NCI-H345 treated with DMSO at 0.1 percent for 48 hours (cell line): Measurements from ENCODE around the gene SMG1.

Experiments
- DNase-seq: peaks from one replicate; lab custom pipeline; 2025; ENCODE audit not compliant: unreplicated experiment; lab: John Stamatoyannopoulos, UW

The SMG1 gene

GRCh38 chr16:18855196-18855595 is 71.0 kb downstream of the SMG1 start:
- DNase-seq = no peak

- DNase-seq = no peak
Measured at GRCh38 chr16:18853694-18854093, 72.5 kb downstream of the SMG1 start.

- DNase-seq = no peak
Measured at GRCh38 chr16:18852647-18853046, 73.6 kb downstream of the SMG1 start.

DNA sequence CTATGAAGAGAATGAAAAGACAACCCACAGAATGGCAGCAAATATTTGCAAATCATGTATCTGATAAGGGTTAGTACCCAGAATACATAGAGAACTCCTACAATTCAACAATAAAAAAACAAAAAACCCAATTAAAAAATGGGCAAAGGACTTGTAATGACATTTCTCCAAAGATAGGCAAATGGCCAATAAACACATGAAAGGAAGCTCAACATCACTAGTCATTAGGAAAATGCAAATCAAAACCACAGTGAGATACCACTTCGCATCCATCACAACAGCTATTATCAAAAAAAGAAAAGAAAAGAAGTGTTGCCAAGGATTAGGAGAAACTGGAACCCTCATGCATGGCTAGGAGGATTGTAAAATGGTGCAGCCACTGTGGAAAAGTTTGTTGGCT is 79.8 kb downstream of the SMG1 start:
- DNase-seq = no peak

- no peak for DNase-seq
Measured at GRCh38 chr16:18842565-18842964, 83.6 kb downstream of the SMG1 start.

DNA sequence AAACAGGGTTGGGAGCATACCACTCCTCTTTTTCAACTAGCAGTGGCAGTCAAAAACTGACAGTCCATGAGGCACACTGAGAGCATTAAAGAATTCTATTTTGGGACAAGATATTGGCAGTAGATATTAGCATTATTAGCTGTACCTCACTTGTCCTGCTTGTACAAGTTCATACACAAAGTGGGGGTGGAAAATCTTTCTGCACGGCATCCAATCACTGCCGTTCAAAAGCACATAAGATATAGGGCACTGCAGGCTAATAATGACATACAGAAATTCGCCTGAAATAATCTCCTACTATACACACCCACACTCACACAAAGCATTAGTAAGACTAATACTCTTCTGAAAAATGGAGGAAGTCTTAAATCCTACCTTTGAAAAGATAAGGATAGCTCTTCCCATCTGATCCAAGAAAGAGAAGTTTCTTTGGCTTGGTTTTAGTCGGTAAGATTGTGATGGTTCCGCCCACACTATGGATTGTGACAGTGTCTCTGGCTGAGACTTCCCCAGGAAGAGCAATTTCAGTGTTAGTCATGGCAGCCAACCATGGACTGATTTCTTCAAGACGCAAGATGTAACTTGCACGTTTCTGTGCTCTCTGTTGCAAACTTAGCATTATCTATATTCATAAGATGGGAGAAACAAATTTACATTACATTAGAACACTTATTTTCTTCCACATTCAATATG is 84.2 kb downstream of the SMG1 start:
- no peak for DNase-seq

DNA sequence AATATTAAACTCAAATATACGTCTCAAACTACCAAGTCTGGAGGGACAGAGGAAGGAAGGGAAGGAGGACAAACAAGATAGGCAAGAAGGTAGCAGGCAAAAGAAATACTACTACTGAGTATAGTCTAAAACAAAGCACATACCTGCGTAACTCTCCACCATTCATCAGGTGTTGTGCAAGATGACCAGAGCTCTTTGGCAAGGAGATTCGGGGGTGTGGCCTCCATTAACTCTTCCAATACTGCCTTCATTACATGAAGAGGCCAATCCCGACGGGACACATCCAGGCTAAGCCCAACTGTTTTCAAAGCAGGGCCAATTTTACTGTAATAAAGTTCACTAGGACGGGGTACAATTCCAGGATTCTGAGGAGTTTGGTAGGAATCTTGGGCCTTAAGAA is 86.7 kb downstream of the SMG1 start:
- DNase-seq = no peak

DNA sequence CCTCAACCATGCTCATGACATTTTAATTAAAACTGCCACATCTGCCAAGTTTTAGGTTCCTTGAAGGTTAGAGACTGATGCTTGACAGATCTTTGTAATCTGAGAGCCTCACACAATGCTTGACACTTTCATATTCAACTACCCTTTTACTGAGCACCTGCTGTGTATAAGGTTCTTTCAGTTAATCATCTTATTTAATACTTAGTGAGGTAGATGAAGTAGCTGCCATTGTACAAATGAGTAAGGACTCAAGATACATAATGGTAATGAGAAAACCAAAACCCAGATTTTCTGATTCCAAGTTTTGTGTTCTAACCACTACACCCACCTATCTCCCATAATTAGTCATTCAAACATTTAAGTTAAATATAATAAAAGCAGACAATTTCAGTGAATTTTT is 89.5 kb downstream of the SMG1 start:
- no peak for DNase-seq

GRCh38 chr16:18834864-18835263 is 91.3 kb downstream of the SMG1 start:
- DNase-seq = no peak

DNA sequence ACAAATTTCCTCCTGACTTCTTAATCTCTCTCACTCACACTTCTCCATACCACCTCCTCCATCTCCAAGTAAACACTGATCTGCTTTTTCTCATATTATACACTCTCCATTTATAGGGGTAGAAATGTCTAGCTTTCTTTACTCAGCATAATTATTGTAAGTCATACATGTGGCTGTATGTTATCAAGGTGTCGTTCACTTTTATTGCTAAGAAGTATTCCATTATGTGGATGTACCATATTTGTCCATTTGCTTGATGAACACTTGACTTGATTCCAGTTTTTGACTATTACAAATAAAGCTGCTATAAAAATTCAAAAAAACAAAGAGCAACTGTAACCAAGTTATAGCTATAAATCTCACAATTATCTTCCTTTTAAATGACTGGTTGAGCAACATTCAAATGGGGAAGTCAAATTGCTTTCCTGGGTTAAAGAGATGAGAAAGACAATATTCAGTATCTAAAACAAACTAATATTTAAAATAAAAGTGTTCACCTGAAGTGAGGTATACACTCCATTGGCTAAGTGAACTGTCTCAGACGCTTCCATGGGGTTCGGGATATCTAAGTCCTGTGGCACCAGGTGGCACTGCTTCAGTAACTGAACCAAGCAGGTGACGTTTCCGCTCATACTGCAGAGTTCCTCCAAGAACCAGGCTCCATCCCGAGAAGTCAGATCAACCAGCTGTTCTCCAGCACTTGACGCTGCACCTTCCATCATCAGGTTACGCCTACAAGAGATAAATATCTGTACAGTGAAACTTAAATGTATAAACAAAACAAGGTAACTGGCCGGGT is 92.3 kb downstream of the SMG1 start:
- no peak for DNase-seq

- DNase-seq = no peak
Measured at GRCh38 chr16:18832613-18833012, 93.6 kb downstream of the SMG1 start.

- DNase-seq = no peak
Measured at GRCh38 chr16:18832006-18832405, 94.2 kb downstream of the SMG1 start.

GRCh38 chr16:18829251-18829650 is 97.0 kb downstream of the SMG1 start:
- DNase-seq = no peak

DNA sequence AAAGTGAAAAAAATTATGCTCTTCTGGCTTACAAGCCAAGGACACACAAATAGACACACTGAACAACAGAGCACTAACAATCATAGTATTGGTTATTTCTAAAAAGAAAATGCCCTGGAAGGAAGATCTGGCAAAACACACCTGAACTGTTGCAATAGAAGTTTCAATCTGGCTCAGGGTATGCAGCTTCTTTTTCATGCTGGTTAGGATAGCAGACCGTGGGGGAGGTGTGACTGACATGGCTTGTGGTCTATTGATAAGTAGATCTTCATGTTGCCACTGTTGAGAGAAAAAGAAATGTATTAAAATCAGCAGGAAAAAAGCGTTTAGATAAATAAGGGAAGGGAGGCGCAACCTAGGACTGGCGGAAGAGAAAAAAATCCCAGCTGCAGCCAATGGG is 98.3 kb downstream of the SMG1 start:
- no peak for DNase-seq

DNA sequence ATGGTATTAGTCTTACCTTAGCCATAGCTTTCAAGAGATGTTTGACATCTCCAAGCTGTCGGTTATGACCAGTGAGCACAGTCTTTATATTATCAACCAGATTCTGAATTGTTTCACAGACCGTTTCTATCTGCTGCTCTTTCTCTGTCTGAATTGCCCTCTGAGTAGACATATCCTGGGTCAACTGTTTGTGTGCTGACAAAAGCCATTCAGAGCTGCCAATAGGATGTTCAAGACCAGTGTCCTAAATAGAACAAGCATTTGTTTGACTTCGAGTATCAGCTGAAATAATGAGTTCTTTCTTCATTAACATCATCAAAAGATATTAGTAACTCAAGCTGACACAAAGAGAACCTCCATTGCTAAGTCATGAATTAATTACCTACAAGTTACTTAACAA is 109.9 kb downstream of the SMG1 start:
- DNase-seq = no peak

- DNase-seq = no peak
Measured at GRCh38 chr16:18811925-18812324, 114.3 kb downstream of the SMG1 start.

GRCh38 chr16:18809165-18809564 is 117.0 kb downstream of the SMG1 start:
- DNase-seq = no peak

DNA sequence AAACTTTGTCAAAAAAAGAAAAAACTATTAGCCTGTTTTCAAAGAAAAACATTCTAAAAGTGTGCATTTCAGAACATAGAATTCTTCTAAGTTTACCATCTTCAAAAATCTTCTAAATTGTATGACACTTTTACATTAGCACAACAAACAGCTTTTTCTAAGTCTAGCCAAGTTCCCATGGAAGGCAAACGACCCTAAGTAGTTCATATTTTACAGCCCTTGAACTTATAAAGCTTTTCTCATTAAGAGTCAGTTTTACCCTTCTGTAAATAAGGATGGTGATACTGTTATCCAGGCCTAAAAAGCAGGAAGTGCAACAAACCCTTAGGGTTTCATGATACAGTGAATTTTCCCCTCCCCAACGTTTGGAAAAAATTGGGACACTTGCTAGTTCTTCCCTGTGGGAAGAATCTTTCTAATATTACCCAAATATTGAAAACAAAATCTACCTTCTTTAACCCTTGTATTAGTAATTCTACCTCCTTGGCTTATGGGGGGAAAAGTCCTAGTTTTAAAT is 120.9 kb downstream of the SMG1 start:
- no peak for DNase-seq

DNA sequence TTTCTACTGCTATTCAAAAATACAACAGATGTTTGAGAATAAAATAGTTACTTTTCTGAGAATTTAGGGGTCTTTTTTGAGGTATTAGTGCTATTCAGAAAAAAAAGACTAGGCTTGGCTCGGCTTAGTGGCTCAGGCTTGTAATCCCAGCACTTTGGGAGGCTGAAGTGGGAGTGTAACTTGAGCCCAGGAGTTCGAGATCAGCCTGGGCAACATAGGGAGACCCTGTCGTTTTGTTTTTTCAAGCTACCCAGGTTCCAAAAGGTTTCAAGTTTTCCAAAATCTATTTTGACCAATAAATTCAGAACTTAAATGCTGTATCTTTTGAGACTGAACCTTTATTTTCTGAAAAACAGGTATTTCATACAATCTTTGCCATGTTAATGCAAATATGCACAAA is 121.7 kb downstream of the SMG1 start:
- DNase-seq = no peak

- DNase-seq = no peak
Measured at GRCh38 chr16:18803569-18804462, 122.4 kb downstream of the SMG1 start.

DNA sequence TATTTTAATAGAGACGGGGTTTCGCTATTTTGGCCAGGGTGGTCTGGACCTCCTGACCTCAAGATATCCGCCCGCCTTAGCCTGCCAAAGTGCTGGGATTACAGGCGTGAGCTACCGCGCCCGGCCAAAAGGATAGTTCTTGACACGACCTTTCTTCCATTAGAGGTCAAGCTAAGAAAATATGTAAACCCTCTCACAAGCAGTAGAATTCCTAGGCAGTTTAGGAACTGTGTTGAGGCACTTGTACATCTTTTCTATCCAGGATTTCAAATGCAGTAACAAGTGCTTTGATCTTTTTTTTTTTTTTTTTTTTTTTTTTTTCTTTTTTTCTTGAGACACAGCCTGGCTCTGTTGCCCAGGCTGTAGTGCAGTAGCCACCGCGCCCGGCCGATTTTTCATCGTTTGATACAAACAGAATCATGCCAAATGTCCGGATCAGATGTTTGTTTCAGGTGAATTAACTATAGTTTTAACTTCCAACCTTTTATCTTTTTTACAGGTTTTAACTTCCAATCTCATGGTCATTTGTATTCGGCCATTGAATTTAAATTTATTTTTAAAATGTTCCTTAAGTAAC is 123.4 kb downstream of the SMG1 start:
- no peak for DNase-seq
